ENCODE measurements around the gene SLC16A9.

DNA sequence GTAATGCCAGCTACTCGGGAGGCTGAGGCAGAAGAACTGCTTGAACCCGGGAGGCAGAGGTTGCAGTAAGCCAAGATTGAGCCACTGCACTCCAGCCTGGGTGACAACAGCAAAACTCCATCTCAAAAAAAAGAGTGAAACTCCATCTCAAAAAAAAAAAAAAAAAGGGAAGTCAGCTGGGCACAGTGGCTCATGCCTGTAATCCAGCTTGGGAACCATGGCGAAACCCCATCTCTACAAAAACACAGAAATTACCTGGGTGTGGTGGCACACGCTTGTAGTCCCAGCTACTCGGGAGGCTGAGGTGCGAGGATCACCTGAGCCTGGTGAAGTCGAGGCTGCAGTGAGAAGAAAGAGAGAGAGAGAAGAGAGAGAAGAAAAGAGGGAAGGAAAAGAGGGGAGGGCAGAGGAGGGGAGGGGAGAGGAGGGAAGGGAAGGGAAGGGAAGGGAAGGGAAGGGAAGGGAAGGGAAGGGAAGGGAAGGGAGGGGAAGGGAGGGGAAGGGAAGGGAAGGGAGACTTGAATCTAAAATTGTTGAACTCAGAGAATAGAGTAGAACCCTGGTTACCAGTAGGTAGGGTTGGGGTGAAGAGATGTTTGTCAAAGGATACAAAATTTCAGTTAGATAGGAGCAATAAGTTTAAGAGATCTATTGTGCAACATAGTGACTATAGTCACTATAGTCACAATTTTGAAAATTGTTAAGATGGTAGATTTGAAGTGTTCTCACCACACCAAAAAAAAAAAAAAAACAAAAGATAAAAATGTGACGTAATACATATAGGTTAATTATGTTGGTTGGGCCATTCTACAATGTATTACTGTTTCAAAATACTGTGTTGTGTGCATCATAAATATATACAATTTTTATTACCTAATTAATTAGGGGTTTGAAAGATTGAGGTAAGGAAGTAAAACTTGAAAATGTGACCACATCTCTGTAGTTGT, 2.5 kb downstream of the SLC16A9 start:
- TF ChIP-seq OSR1 (CRISPR knock-in tag; IDR thresholded peaks at IDR 0.05) (no peak), ARNTL (CRISPR knock-in tag; IDR thresholded peaks at IDR 0.05; ENCODE audit: borderline replicate concordance, low read depth) (no peak), ESRRG (CRISPR knock-in tag; IDR thresholded peaks at IDR 0.05) (no peak), ZFP3 (CRISPR knock-in tag; IDR thresholded peaks at IDR 0.05) (no peak), RARB (CRISPR knock-in tag; IDR thresholded peaks at IDR 0.05) (no peak), TSHZ2 (CRISPR knock-in tag; IDR thresholded peaks at IDR 0.05) (no peak), CSDC2 (CRISPR knock-in tag; IDR thresholded peaks at IDR 0.05) (no peak), ZNF565 (CRISPR knock-in tag; conservative IDR thresholded peaks at IDR 0.05; ENCODE audit: low read depth) (no peak), ZNF70 (CRISPR knock-in tag; IDR thresholded peaks at IDR 0.05) (no peak), CREB5 (CRISPR knock-in tag; IDR thresholded peaks at IDR 0.05; ENCODE audit: low read depth) (no peak), ZFP30 (CRISPR knock-in tag; IDR thresholded peaks at IDR 0.05) (no peak), ZC3H10 (CRISPR knock-in tag; IDR thresholded peaks at IDR 0.05) (no peak)
- TF ChIP-seq, protein P1, sequence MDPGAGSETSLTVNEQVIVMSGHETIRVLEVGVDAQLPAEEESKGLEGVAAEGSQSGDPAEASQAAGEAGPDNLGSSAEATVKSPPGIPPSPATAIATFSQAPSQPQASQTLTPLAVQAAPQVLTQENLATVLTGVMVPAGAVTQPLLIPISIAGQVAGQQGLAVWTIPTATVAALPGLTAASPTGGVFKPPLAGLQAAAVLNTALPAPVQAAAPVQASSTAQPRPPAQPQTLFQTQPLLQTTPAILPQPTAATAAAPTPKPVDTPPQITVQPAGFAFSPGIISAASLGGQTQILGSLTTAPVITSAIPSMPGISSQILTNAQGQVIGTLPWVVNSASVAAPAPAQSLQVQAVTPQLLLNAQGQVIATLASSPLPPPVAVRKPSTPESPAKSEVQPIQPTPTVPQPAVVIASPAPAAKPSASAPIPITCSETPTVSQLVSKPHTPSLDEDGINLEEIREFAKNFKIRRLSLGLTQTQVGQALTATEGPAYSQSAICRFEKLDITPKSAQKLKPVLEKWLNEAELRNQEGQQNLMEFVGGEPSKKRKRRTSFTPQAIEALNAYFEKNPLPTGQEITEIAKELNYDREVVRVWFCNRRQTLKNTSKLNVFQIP (CRISPR knock-in tag; IDR thresholded peaks at IDR 0.05; ENCODE audit: borderline replicate concordance, low read depth) = no peak
- TF ChIP-seq, protein P2, sequence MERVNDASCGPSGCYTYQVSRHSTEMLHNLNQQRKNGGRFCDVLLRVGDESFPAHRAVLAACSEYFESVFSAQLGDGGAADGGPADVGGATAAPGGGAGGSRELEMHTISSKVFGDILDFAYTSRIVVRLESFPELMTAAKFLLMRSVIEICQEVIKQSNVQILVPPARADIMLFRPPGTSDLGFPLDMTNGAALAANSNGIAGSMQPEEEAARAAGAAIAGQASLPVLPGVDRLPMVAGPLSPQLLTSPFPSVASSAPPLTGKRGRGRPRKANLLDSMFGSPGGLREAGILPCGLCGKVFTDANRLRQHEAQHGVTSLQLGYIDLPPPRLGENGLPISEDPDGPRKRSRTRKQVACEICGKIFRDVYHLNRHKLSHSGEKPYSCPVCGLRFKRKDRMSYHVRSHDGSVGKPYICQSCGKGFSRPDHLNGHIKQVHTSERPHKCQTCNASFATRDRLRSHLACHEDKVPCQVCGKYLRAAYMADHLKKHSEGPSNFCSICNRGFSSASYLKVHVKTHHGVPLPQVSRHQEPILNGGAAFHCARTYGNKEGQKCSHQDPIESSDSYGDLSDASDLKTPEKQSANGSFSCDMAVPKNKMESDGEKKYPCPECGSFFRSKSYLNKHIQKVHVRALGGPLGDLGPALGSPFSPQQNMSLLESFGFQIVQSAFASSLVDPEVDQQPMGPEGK (CRISPR knock-in tag; IDR thresholded peaks at IDR 0.05; ENCODE audit: borderline replicate concordance) = no peak
